ENCODE measurements around the gene CLEC7A. TPM values are rescaled to one million over a fixed set of nuclear protein-coding genes. Genes with fewer than 3 reads are reported as not detected.

The CLEC7A gene
- 27.7 TPM for total RNA-seq
- long read RNA-seq, transcript CLEC7A-205 (5 exons, 2,446 nt), result major isoform, 6 of 20 reads
- long read RNA-seq, partial matches to known transcripts, result 4 of 20 reads
- long read RNA-seq, other reads (novel, unspliced or antisense), result 4 of 20 reads

DNA sequence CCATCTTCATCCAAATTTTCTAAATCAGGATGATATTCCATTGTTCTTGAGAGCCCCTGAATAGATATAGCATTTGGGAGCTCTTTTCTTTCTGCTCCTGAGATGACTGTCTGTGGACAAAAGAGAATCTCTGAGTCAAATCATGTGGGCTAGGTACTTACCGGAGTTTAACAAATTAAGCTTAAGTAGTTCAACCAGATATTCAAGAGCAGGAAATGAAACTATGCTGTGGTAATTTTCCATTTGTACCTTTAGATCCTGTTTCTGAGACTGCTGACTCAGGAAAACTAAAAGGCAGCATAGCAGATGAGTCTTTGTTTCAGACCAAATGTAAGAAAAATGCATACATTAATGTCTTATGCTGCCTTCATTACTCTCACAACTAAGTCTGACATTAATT is at the start of gene CLEC7A:
Gene CLEC7A, minus strand, starts transcription at position 158 of the 400 bp plus-strand sequence. Its CDS starts 117 bp downstream, at position 41.
- DNase-seq (ENCODE audit: low spot score), result no peak

DNA sequence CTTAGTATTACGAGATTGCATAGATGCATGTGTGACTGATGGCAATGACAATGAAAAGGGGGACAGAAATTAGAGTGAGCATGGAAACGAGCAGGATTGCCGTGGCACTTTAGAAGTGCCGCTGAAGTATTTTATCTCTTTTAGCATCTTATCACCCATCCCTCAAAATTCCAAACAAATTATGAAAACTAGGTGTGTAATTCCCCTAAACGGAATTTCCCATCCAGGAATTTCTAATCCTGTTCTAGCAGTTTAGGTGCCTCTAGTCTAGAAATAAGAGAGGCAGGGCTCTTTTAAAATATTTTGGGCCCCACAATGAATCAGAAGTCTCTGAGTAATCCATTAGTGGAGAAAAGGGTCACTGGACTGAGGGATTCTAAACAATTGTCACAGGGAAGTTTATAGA is 49.8 kb upstream of the CLEC7A start:
- no peak for DNase-seq (ENCODE audit: low spot score)

DNA sequence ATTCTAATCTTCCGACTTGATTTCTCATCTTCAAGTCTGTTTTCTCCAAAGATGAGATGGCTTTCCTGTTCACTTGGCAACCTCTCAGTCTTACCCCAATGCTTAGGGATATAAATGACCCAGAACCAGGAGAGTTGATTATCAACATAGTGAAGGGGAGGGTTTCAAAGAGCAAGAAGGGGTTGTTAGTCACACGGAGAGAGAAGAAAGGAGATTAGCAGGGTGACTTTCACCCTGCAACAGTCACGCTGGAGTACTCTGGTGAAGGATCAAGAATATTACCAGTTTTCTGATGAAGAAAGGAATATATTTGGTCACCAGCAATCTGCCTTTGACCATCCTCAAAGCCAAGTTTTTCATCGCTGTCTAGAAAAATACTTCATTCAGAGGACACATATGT is 48.8 kb upstream of the CLEC7A start, which contains the start of gene TMEM52B:
Gene TMEM52B, plus strand, starts transcription at position 212 of the 400 bp plus-strand sequence. CDS start 543 bp downstream, outside the sequence.
- no peak for DNase-seq (ENCODE audit: low spot score)

DNA sequence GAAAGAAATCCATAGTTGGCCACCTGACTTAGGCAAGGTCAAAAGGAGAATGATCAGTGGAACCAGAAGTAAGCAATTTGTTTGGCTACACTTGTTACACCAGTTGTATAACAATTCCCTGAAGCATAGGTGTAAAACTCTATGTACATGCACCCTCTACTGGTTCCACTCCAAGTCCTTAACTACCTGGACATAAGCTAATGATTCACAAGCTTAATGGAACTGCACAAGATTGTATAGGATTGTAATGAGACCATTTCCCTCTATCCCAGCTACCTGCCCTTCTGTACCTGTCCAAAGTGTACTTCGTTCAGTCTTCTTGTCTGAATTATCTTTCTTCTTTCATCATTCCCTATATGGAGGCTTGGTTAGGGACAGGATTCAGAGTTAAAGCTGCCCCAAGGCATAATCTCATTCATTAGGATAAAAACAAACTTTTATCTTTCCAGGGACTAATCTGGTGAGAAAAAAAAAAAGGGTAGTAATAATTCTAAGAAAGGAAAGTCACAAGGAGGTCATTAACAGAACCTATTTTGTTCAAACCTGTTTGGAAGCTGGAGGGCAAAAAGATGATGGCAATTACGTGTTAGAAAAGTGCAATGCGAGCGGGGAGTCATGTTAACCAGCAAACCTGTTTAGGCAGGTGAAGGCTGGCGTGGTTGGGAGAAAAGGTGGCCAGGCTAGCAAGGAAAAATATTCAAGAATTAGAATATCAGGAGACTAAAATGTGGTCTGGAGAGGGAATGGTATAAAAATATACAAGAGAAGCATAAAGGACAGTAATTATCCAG is 46.0 kb upstream of the CLEC7A start:
- no peak for DNase-seq (ENCODE audit: low spot score)

DNA sequence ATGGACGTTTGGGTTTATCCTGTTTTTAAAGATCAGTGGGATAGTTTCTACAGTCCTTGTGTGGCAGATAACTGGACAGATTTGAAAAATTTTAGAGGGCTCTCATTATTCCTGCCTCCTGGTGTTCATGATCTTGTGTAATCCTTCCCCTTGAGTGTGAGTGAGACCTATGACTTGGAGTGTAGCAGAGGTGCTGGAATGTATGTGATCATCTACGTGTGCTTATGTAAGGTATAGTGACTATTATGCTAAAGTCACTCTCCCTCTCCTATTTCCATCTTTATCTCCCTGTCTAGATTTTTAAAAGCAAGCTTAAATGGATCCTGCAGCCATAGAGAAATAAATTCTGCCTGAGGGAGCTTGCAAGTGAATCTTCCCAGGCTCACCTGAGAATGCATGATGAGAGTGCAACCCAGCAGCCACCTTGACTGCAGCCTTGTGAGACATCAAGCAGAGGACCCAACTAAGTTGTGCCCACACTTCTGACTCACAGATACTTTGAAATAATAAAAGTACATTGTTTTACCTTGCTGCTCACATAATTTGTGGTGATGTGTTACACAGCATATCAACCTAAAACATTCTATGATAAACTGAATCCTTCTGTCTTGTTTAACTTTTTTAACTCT is 45.1 kb upstream of the CLEC7A start:
- DNase-seq (ENCODE audit: low spot score), result no peak

DNA sequence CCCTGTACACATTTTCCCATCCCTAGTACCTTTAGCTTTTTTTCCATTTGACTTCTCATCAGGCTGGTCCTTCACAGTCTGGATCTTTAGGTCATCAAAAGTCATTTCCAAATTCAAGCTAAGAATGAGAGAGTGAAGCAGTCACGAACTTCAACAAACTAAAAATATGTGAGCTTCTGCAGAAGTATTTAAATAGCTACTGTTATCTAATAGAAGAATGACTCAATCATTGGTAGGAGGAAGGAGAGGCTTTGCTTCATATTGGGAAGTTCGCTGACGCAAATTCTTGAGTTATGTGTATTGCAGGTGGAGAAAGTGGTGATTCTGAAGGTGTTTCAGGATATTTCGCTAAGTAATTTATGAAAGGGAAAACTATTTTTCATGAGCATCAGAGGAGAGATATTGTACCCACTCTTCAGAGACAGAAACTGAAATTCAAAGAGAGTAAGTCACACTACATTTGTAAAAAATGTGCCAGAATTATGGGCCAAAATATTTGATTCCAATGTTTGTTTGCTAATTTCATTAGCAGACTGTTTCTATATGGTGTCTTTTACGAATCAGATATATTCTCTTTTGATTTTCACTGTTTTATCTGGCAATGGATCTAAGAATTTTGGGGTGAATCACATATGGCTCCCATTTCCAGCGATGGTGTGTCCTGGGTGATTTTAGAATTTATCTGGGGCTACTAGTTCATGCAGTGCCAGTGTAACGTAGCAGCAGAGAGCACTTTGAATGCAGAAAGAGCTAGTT is 42.2 kb upstream of the CLEC7A start, which contains the start of gene OLR1:
Gene OLR1, minus strand, starts transcription at position 160 of the 756 bp plus-strand sequence. Its CDS starts 55 bp downstream, at position 105.
- no peak for DNase-seq (ENCODE audit: low spot score)

DNA sequence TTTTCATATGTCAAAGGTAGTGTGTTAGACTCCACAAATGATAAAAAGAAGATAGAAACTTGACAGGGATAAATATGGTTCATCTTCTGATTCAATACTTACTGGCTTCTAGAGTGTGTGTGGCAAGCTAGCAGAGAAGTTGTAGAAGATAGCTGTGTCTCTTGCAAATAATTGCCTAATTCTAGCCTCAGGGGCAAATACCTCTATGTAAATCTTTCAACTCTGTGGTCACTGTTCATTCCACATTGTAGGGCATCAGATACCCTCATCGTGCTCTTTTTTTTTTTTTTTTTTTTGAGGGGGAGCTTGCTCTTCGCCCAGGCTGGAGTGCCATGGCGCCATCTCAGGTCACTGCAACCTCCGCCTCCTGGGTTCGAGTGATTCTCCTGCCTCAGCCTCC is 40.2 kb upstream of the CLEC7A start:
- no peak for DNase-seq (ENCODE audit: low spot score)

DNA sequence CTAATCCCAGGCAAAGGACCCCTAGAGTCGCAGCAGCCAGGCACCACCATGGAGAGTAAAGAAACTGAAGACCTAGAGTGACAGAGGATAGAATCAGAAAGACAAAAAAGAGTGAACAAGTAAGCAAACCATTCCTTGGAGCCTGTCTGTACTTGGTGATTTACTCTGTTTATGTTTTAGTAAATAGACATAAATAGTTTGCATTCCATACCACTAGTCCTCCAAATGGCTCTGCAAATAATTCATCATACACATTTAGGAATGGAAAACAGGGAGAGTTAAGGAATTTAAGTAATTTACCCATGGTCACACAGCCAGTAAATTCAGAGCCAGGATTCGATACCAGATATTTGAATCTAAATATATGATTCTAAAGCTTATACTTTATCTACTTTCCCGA is 39.1 kb upstream of the CLEC7A start:
- DNase-seq (ENCODE audit: low spot score), result no peak

DNA sequence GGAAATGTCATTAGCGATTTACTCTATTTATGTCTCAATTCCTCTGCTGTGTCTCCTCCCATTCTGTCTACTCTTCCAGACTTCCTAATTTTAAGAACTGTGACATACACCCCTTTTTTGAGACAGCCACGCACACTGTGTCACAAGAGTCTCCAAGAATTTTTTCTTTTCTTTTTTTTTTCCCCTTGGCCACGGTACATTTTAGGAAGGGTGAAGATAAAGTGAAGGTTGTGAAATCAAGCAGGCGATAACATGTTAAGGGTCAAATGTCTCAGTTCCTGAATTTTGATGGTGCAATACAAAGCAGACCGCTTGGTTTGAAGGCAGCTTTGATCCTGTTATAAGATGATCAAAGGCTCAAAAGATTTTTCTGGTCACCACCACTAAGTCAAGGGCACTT is 37.6 kb upstream of the CLEC7A start:
- no peak for DNase-seq (ENCODE audit: low spot score)

DNA sequence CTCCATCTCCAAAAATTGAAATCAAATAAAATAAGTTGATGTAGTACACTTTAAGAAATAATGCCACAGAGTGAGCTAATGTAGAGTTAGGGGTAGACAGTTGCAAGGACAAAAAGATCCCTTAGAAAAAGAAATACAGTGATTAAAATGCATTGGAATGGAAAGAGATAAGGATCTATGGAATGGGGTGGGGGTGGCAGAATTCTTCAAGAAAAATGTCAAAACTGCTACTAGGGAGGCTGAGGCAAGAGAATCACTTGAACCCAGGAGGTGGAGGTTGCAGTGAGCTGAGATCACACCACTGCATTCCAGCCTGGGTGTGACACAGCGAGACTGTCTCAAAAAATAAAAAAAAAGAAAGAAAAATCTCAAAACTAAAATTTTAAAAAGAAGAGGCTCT is 35.4 kb upstream of the CLEC7A start:
- no peak for DNase-seq (ENCODE audit: low spot score)

DNA sequence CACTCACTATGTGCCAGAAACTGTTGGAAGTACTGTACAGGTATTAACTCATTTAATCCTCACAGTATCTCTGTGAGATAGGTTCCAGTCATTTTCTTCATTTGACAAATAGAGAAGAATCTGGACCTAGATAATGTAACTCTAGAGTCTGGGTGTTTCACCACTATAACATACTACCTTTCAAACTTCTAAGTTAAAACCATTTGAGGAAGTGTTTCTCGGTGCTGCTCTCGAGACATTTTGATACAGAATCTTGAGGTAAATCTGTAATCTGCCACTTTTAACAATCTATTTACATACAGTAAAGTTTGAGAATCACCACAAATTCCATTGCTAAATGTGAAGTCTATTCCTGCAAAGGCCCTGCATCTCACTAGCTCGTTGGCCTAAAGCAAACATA is 33.1 kb upstream of the CLEC7A start:
- DNase-seq (ENCODE audit: low spot score), result no peak

DNA sequence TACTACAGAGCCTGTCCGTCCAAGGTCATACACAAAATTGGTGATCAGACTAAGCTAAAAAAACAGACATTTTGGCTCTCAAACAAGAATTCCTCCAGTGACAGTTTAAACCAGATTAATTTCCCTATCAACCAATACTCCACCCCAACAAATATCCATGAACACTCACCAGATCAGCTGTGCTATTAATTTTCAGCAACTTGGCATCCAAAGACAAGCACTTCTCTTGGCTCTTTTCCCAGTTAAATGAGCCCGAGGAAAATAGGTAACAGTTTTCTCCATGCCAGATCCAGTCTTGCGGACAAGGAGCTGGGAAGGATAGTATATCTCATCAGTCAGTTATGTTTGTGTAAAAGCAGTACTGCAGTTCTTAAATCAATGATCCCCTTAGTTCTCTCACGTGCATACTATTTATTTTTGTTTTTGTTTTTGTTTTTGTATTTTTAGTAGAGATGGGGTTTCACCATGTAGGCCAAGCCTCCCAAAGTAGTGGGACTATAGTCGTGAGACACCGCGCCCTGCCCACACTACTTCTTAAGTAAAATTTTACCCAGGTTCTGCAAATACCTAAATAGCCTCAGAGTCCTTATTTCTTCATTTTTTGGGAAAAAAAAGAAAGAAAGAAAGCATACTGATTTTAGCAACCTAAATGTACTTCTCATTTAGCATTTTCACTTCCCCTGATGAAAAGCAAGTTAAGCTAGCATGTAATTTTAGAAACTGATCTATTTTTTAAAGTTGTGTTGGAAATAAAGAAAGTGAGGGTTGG is 30.8 kb upstream of the CLEC7A start:
- no peak for DNase-seq (ENCODE audit: low spot score)

DNA sequence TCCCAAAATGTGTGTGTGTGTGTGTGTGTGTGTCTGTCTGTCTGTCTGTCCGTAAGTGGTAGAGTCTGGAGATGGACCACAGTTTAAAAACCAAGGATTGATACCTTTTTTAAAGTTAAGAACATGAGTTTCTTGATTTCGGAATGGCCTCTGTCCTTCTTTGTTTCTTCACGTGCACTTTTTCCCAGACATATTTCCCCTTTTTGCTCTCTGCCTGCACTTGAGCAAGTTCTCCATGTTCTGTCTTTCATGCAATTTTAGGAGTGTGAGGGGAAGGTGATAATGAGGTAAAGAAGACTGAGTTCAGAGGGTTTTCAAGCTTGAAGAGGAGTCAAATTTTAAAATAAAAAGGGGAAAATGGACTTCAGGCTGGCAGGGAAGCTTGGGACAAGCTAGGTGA is 29.3 kb upstream of the CLEC7A start:
- DNase-seq (ENCODE audit: low spot score), result no peak

DNA sequence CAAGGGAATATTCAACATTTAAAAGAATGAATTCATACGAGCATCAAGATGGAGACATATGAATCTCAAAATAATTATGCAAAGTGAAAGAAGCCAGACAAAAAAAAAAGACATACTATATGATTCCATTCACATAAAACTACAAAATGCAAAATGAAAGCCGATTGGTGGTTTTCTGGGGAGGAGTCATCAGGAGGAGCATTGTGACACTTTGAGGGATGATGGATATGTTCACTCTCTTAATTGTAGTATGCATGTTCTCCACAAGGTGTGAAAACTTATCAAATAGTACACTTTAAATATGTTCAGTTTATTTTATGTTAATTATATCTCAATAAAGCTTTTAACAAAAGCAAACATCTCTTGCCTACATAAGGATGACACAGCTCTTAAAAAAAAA is 28.4 kb upstream of the CLEC7A start:
- DNase-seq (ENCODE audit: low spot score), result no peak

DNA sequence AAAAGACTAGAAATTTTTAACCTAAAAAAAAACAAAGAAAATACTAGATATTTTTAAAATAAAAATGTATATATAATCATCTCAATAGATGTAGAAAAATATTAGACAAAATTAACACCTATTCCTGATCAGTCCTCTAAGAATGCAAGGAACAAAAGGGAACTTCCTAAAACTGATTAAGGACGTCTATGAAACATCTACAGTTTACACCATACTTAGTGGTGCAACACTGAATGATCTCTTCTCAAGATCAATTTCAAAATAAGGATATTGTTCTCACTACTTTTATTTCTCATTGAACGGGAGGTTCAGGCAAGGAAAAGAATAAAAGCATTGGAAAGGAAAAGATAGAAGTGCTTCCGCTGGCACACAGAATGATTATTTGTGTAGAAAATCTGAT is 26.0 kb upstream of the CLEC7A start:
- DNase-seq (ENCODE audit: low spot score), result no peak

DNA sequence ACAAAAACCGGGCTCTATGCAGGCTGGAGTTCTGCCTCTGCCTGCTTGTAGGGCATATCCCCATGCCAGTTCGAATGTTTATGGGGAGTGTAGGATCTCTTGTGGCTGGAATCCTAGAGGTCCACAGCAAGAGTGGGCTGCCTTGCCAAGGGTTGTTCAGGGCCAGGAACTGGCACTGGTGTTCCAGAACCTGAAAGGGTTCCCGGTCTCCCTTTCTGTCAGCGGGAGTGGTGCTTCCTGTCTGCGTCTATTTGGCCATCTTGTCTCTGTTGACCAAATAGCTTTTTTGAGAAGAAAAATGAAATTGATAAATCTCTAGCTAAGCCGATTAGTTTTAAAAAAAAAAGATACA is 24.1 kb upstream of the CLEC7A start:
- DNase-seq (ENCODE audit: low spot score), result no peak

DNA sequence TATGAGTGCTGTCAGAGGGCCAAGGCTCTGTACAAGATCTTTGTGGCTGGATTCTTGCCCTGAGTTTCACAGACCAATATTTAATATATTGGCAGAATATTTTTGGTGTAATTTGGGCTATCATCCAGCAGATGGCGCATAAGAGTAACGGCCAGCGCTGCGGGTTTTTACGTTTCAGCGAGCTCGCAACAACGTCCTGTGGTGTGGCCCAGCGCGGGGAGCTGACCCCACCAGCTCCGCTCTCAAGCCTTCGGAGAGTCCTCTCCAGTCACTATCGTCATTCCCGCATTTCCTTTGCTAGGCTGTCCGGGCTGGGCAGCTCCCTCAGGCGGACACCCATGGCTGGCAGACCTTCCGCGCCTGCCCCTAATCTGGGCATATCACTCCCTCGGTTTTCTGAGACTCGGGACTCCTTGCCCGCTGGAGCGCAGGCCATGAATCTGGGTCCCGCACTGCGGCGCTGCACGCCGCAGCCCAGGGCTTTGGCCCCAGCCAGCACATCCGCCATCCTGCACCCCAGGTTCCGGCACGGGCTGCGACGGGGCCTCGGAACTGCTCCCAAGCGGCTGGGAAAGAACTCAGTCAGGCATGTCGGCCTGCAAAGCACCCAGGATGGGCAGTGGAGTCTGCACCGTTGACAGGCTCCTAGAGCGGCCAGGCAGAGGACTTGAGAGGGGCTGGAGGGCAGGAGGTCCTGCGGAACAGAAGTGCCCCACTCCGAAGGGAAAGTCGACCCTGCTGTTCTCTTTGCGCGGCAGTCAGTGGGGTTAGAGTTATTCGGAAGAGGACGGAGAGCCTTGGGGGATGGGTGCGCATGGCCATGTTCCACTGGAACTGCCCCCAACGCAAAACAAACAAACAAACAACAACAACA is 23.5 kb upstream of the CLEC7A start:
- DNase-seq (ENCODE audit: low spot score), result peak; percentile 91

DNA sequence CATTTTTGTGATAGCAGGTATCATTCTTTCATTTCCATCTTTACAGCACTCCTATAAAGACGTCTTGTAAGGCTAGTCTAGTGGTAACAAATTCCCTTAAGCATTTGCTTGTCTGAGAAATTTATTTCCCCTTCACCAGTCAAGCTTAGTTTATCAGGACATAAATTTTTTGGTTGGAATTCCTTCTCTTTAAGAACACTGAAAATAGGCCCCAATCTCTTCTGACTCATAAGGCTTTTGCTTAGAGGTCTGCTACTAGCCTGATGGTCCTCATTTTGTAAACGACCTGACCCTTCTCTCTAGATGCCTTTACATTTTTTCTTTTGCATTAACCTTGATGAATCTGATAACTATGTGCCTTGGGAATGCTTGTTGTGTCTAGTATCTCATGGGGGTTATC is 21.6 kb upstream of the CLEC7A start:
- DNase-seq (ENCODE audit: low spot score), result no peak

DNA sequence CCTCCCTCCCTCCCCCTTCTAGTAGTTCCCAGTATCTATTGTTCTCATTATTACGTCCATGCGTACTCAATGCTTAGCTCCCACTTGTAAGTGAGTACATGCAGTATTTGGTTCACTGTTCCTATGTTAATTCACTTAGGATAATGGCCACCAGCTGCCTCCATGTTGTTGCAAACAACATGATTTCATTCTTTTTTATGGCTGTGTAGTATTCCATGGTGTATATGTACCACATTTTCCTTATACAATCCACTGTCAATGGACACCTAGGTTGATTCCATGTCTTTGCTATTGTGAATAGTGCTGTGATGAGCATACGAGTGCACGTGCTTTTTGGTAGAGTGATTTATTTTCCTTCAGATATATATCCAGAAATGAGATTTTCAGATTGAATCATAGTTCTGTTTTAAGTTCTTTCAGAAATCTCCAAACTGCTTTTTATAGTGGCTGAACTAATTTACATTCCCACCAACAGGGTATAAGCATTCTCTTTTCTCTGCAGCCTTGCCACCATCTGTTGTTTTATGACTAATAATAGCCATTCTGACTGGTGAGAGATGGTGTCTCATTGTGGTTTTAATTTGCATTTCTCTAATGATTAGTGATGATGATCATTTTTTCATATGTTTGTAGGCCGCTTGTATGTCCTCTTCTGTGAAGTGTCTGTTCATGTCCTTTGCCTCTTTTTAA is 17.9 kb upstream of the CLEC7A start:
- DNase-seq (ENCODE audit: low spot score), result no peak

Data from mesenteric fat pad (tissue), 1 donor.